HepG2 (cell line): ENCODE results near the gene RALY. TPM values are rescaled to one million over a fixed set of nuclear protein-coding genes. Genes with fewer than 3 reads are reported as not detected.

Source experiments
- ARNT ChIP-seq: fragments of 450-650 bp; IDR thresholded peaks from 2 replicates; pipeline ENCODE4 v1.6.1; 2017
- FOSL1 ChIP-seq: sonication (generic); formaldehyde crosslinking; IDR thresholded peaks from 2 replicates; pipeline ENCODE4 v1.9.0; 2021; ENCODE audit warnings: missing genetic modification reagents, borderline replicate concordance
- IKZF4 ChIP-seq: sonication (generic); formaldehyde crosslinking; IDR thresholded peaks from 2 replicates; pipeline ENCODE4 v1.5.1; 2020; ENCODE audit warnings: borderline replicate concordance, mild to moderate bottlenecking, low read depth, missing genetic modification reagents; ENCODE audit errors: not compliant biosample characterization
- ISX ChIP-seq: sonication (generic); formaldehyde crosslinking; conservative IDR thresholded peaks from 2 replicates; pipeline ENCODE4 v1.5.0; 2020; ENCODE audit warnings: missing genetic modification reagents
- KMT2A ChIP-seq: sonication (generic); formaldehyde crosslinking; IDR thresholded peaks from 2 replicates; pipeline ENCODE4 v1.4.0; 2020; ENCODE audit warnings: missing genetic modification reagents
- ONECUT2 ChIP-seq: sonication (generic); formaldehyde crosslinking; IDR thresholded peaks from 2 replicates; pipeline ENCODE4 v1.4.0; 2020; ENCODE audit warnings: missing genetic modification reagents
- RAD21 ChIP-seq: fragments of 450-650 bp; formaldehyde crosslinking; IDR thresholded peaks from 2 replicates; pipeline ENCODE4 v1.5.0; 2020; ENCODE audit warnings: mild to moderate bottlenecking
- ZMYM4 ChIP-seq: sonication (generic); formaldehyde crosslinking; IDR thresholded peaks from 2 replicates; pipeline ENCODE4 v1.8.1; 2023; ENCODE audit warnings: mild to moderate bottlenecking, missing genetic modification reagents
- ZNF143 ChIP-seq: sonication (generic); formaldehyde crosslinking; IDR thresholded peaks from 2 replicates; pipeline ENCODE4 v1.4.0; 2020; ENCODE audit warnings: missing genetic modification reagents
- ZNF335 ChIP-seq: sonication (generic); formaldehyde crosslinking; IDR thresholded peaks from 2 replicates; pipeline ENCODE4 v1.4.0; 2020; ENCODE audit warnings: missing genetic modification reagents
- ZNF383 ChIP-seq: sonication (generic); formaldehyde crosslinking; IDR thresholded peaks from 2 replicates; pipeline ENCODE4 v1.4.0; 2020; ENCODE audit warnings: missing genetic modification reagents, mild to moderate bottlenecking, borderline replicate concordance
- ZNF501 ChIP-seq: sonication (generic); formaldehyde crosslinking; IDR thresholded peaks from 2 replicates; pipeline ENCODE4 v1.5.1; 2020; ENCODE audit warnings: mild to moderate bottlenecking, moderate library complexity, missing genetic modification reagents
- ZNF547 ChIP-seq: sonication (generic); formaldehyde crosslinking; IDR thresholded peaks from 2 replicates; pipeline ENCODE4 v1.5.1; 2020; ENCODE audit warnings: mild to moderate bottlenecking, missing genetic modification reagents
- ZNF570 ChIP-seq: sonication (generic); formaldehyde crosslinking; IDR thresholded peaks from 2 replicates; pipeline ENCODE4 v1.4.0; 2020; ENCODE audit warnings: mild to moderate bottlenecking, missing genetic modification reagents, borderline replicate concordance
- polyA plus RNA-seq, 8 experiments: library from polyadenylated mRNA; depleted of rRNA in 3 of 8; stranded (reverse) in 7 of 8; unstranded in 1 of 8; fragments of >200 nt; fragmentation: Illumina TruSeq in 4 of 8; extraction: Trizol in 4 of 8; gene quantifications; 2 replicates each; pipeline versions ENCODE4 v1.2.1 to v1.2.3, GENCODE V29; 2011 to 2016; ENCODE audit warnings: low read depth in 4 of 8, missing spikeins in 1 of 8, mixed read lengths in 1 of 8; ENCODE audit not compliant: insufficient read depth in 1 of 8
- total RNA-seq, 5 experiments: library from RNA; depleted of rRNA; stranded (reverse); fragments of >200 nt; fragmentation: Illumina TruSeq; extraction: Trizol; gene quantifications; 2 replicates each; pipeline ENCODE4 v1.2.3, GENCODE V29; 2016; ENCODE audit warnings: low read depth in 1 of 5
- TF ChIP-seq, protein P1 (sequence below): sonication (generic); formaldehyde crosslinking; IDR thresholded peaks from 2 replicates; pipeline ENCODE4; 2020; ENCODE audit warnings: missing genetic modification reagents, mild to moderate bottlenecking, borderline replicate concordance
- TF ChIP-seq, protein P2 (sequence below): sonication (generic); formaldehyde crosslinking; conservative IDR thresholded peaks from 2 replicates; pipeline ENCODE4 v1.8.0; 2022; ENCODE audit warnings: low read depth, missing genetic modification reagents
- TF ChIP-seq, protein P3 (sequence below), 2 experiments: sonication (generic) in 1 of 2; formaldehyde crosslinking in 1 of 2; IDR thresholded peaks; 2 replicates each; pipeline versions ENCODE4 v1.4.0 to v1.6.1; 2016 to 2020; ENCODE audit warnings: borderline replicate concordance in 1 of 2, low read depth in 1 of 2, mild to moderate bottlenecking in 1 of 2, missing genetic modification reagents in 1 of 2
- TF ChIP-seq, protein P4 (sequence below): IDR thresholded peaks from 2 replicates; pipeline ENCODE4 v1.6.1; 2016; ENCODE audit warnings: missing genetic modification reagents, missing compliant biosample characterization
- TF ChIP-seq, protein P5 (sequence below): sonication (generic); formaldehyde crosslinking; IDR thresholded peaks from 2 replicates; pipeline ENCODE4 v1.8.0; 2022; ENCODE audit warnings: low read depth, missing genetic modification reagents

RALY gene
- total and polyA plus RNA-seq, 2 of the 13 experiments (the other 11 are each of a cell fraction or from before 2014, with no cell fraction given): 178 to 186 TPM

DNA sequence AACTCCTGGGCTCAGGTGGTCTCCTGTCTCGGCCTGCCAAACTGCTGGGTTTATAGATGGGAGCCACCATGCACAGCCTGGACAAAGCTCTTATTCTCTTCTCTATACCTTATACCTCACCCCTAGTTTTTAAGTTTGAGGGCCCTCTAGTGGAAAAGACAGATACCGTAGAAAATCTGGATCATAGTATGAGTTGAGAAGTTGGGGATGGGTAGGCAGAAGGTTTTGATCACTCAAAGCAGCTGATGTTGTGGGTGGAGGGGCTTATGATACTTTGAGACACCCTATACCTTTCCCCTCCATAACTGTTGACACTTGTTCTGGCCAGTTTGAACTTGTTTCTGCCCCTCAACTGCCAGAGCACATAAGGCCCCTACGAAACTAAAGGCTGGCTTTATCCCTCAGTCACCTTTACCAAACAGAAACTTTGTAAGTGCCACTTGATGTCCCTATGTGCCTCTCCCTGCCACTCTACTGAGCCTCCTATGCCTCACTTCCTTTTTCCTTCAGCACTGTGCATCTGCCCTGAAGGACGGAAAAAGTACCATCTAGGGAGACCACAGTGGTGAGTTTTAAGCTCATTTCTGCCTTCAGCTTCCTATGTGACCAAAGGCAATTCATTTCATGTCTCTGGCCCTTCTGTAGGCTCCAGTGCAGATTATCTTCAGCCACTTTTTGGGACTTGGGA, 28.6 kb downstream of the RALY start (continued):
- TF ChIP-seq, protein P1, sequence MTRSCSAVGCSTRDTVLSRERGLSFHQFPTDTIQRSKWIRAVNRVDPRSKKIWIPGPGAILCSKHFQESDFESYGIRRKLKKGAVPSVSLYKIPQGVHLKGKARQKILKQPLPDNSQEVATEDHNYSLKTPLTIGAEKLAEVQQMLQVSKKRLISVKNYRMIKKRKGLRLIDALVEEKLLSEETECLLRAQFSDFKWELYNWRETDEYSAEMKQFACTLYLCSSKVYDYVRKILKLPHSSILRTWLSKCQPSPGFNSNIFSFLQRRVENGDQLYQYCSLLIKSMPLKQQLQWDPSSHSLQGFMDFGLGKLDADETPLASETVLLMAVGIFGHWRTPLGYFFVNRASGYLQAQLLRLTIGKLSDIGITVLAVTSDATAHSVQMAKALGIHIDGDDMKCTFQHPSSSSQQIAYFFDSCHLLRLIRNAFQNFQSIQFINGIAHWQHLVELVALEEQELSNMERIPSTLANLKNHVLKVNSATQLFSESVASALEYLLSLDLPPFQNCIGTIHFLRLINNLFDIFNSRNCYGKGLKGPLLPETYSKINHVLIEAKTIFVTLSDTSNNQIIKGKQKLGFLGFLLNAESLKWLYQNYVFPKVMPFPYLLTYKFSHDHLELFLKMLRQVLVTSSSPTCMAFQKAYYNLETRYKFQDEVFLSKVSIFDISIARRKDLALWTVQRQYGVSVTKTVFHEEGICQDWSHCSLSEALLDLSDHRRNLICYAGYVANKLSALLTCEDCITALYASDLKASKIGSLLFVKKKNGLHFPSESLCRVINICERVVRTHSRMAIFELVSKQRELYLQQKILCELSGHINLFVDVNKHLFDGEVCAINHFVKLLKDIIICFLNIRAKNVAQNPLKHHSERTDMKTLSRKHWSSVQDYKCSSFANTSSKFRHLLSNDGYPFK (CRISPR knock-in tag): no peak
- TF ChIP-seq KMT2A (CRISPR knock-in tag): no peak; the same call in 1 of the 2 replicates
- TF ChIP-seq, protein P2, sequence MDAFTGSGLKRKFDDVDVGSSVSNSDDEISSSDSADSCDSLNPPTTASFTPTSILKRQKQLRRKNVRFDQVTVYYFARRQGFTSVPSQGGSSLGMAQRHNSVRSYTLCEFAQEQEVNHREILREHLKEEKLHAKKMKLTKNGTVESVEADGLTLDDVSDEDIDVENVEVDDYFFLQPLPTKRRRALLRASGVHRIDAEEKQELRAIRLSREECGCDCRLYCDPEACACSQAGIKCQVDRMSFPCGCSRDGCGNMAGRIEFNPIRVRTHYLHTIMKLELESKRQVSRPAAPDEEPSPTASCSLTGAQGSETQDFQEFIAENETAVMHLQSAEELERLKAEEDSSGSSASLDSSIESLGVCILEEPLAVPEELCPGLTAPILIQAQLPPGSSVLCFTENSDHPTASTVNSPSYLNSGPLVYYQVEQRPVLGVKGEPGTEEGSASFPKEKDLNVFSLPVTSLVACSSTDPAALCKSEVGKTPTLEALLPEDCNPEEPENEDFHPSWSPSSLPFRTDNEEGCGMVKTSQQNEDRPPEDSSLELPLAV (CRISPR knock-in tag): no peak
- TF ChIP-seq ZNF570: no peak
- TF ChIP-seq, protein P3, sequence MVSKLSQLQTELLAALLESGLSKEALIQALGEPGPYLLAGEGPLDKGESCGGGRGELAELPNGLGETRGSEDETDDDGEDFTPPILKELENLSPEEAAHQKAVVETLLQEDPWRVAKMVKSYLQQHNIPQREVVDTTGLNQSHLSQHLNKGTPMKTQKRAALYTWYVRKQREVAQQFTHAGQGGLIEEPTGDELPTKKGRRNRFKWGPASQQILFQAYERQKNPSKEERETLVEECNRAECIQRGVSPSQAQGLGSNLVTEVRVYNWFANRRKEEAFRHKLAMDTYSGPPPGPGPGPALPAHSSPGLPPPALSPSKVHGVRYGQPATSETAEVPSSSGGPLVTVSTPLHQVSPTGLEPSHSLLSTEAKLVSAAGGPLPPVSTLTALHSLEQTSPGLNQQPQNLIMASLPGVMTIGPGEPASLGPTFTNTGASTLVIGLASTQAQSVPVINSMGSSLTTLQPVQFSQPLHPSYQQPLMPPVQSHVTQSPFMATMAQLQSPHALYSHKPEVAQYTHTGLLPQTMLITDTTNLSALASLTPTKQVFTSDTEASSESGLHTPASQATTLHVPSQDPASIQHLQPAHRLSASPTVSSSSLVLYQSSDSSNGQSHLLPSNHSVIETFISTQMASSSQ (IDR thresholded peaks at IDR 0.05; ENCODE audit: low read depth): no peak
- TF ChIP-seq, protein P3 (CRISPR knock-in tag; IDR thresholded peaks at IDR 0.05; ENCODE audit: borderline replicate concordance): no peak
- no peak for TF ChIP-seq ZNF143 (CRISPR knock-in tag)
- no peak for TF ChIP-seq ONECUT2 (CRISPR knock-in tag)
- TF ChIP-seq ZMYM4 (CRISPR knock-in tag): no peak
- TF ChIP-seq, protein P4, sequence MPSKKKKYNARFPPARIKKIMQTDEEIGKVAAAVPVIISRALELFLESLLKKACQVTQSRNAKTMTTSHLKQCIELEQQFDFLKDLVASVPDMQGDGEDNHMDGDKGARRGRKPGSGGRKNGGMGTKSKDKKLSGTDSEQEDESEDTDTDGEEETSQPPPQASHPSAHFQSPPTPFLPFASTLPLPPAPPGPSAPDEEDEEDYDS: 0 out of 2 replicates have a peak, but pooled peaks have one; percentile 22
- no peak for TF ChIP-seq ZNF547
- no peak for TF ChIP-seq ARNT
- no peak for TF ChIP-seq IKZF4 (CRISPR knock-in tag)
- TF ChIP-seq FOSL1: no peak
- TF ChIP-seq, protein P5, sequence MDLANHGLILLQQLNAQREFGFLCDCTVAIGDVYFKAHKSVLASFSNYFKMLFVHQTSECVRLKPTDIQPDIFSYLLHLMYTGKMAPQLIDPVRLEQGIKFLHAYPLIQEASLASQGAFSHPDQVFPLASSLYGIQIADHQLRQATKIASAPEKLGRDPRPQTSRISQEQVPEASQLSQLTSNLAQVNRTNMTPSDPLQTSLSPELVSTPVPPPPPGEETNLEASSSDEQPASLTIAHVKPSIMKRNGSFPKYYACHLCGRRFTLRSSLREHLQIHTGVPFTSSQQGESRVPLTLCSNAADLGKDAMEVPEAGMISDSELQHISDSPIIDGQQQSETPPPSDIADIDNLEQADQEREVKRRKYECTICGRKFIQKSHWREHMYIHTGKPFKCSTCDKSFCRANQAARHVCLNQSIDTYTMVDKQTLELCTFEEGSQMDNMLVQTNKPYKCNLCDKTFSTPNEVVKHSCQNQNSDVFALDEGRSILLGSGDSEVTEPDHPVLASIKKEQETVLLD: no peak
- TF ChIP-seq ISX: no peak
- 0 out of 2 replicates have a peak, but pooled peaks have one; percentile 35 for TF ChIP-seq ZNF383
- 0 out of 2 replicates have a peak, but pooled peaks have one; percentile 20 for TF ChIP-seq ZNF501
- TF ChIP-seq RAD21 (CRISPR knock-in tag): peak; percentile 84
- no peak for TF ChIP-seq ZNF335 (CRISPR knock-in tag)
